ENCODE results near the gene CSF3R. TPM values are rescaled to one million over a fixed set of nuclear protein-coding genes. Genes with fewer than 3 reads are reported as not detected.

Gene CSF3R
- total and polyA plus RNA-seq, 2 donors (not counting 1 experiment from before 2014, with no cell fraction given), result 0.30 to 6.3 TPM

- H3K79me2 ChIP-seq (ENCODE audit: control insufficient read depth, insufficient read depth, low read length), result no peaks in the 10 kb centered on the region
- peaks cover 0 to 3% (median 0%) of the 10 kb centered on the region in 4 experiments for H3K27me3 ChIP-seq (replicated peaks in 1 of 4; ENCODE audit: control extremely low read depth in 1 of 4, control insufficient read depth in 3 of 4, insufficient read depth in 4 of 4, low read length in 3 of 4)
- Mint-ChIP-seq H3K4me3 (no peak overlapping the region), H3K27ac (no peak overlapping the region), H3K27me3 (no peaks in the 10 kb centered on the region), H3K9me3 (ENCODE audit: insufficient read depth) (no peaks in the 10 kb centered on the region), H3K4me1 (no peaks in the 10 kb centered on the region)
- ATAC-seq (ENCODE audit: low read depth) (no peak), DNase-seq (no peak)
- no peaks in the 10 kb centered on the region for H3K9me3 ChIP-seq (ENCODE audit: control extremely low read depth in 1 of 3, control insufficient read depth in 2 of 3, insufficient read depth in 1 of 3, low read length in 2 of 3)
- H3K4me2 ChIP-seq (replicated peaks; ENCODE audit: low read depth, low read length, poor library complexity, severe bottlenecking), result no peak overlapping the region
- no peak overlapping the region for H3K27ac ChIP-seq (ENCODE audit: low read length in 2 of 2)
- H3K36me3 ChIP-seq (replicated peaks in 1 of 2; ENCODE audit: control extremely low read depth in 1 of 2, control insufficient read depth in 1 of 2, extremely low read depth in 1 of 2, insufficient read depth in 2 of 2, low read length in 1 of 2), result no peaks in the 10 kb centered on the region
- intact Hi-C loops (cut with micrococcal nuclease), result no loop called here
- no peaks in the 10 kb centered on the region for H3K4me1 ChIP-seq (ENCODE audit: control insufficient read depth in 2 of 2, insufficient read depth in 2 of 2, low read length in 2 of 2)
- H3K9ac ChIP-seq (ENCODE audit: low read length), result no peak overlapping the region
- no peak overlapping the region for H3K4me3 ChIP-seq (ENCODE audit: control extremely low read depth in 1 of 5, extremely low read depth in 1 of 5, insufficient read depth in 1 of 5, low read depth in 2 of 5, low read length in 4 of 5)
- no CpG with 5 or more reads among the region's 3 CpGs for WGBS (ENCODE audit: insufficient coverage)
- ChIA-PET POLR2A (no interaction called here), CTCF (no interaction called here)
- H4K20me1 ChIP-seq (ENCODE audit: control insufficient read depth, insufficient read depth, low read length, poor library complexity, severe bottlenecking), result no peaks in the 10 kb centered on the region
- H2AFZ ChIP-seq (ENCODE audit: insufficient read depth, low read depth, low read length, poor library complexity, severe bottlenecking), result no peak overlapping the region
- TF ChIP-seq, protein P1, sequence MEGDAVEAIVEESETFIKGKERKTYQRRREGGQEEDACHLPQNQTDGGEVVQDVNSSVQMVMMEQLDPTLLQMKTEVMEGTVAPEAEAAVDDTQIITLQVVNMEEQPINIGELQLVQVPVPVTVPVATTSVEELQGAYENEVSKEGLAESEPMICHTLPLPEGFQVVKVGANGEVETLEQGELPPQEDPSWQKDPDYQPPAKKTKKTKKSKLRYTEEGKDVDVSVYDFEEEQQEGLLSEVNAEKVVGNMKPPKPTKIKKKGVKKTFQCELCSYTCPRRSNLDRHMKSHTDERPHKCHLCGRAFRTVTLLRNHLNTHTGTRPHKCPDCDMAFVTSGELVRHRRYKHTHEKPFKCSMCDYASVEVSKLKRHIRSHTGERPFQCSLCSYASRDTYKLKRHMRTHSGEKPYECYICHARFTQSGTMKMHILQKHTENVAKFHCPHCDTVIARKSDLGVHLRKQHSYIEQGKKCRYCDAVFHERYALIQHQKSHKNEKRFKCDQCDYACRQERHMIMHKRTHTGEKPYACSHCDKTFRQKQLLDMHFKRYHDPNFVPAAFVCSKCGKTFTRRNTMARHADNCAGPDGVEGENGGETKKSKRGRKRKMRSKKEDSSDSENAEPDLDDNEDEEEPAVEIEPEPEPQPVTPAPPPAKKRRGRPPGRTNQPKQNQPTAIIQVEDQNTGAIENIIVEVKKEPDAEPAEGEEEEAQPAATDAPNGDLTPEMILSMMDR (IDR thresholded peaks at IDR 0.05), result no peak
- no peak for TF ChIP-seq EZH2 (IDR thresholded peaks at IDR 0.05; ENCODE audit: borderline replicate concordance, insufficient read depth, low read depth, low read length, poor library complexity, severe bottlenecking)
These were observed 40.4 kb downstream of the CSF3R start for GRCh38 chr1:36442337-36442736.

DNA sequence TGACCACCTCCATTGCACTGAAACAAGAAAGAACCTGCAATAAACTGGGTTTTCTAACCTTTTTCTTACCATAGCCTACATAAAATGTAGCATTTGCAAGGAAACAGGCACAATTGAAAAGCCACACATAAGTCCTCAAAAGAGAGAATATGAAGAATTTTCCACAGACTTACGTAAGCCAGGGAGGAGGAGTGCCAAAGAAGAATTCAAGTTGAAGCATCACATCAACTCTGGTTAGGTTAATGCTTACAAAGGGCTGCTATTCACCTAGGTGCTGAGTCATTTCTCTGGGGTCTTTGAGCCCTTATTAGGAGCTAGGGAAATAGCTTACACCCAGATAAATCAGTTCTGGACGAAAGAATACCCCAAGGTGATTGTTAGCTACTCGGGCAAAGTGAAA lies 42.1 kb downstream of the CSF3R start:
- Mint-ChIP-seq H3K4me1 (no peaks in the 10 kb centered on the region), H3K9me3 (ENCODE audit: insufficient read depth) (no peaks in the 10 kb centered on the region), H3K4me3 (no peak overlapping the region), H3K27ac (no peak overlapping the region), H3K27me3 (no peaks in the 10 kb centered on the region)
- no peak overlapping the region for H3K27ac ChIP-seq (ENCODE audit: low read length in 2 of 2)
- peaks cover 0 to 3% (median 0%) of the 10 kb centered on the region in 4 experiments for H3K27me3 ChIP-seq (replicated peaks in 1 of 4; ENCODE audit: control extremely low read depth in 1 of 4, control insufficient read depth in 3 of 4, insufficient read depth in 4 of 4, low read length in 3 of 4)
- H3K36me3 ChIP-seq (replicated peaks in 1 of 2; ENCODE audit: control extremely low read depth in 1 of 2, control insufficient read depth in 1 of 2, extremely low read depth in 1 of 2, insufficient read depth in 2 of 2, low read length in 1 of 2), result no peaks in the 10 kb centered on the region
- DNase-seq, result no peak
- no peak for ATAC-seq (ENCODE audit: low read depth)
- ChIA-PET CTCF (no interaction called here), POLR2A (no interaction called here)
- H2AFZ ChIP-seq (ENCODE audit: insufficient read depth, low read depth, low read length, poor library complexity, severe bottlenecking), result no peak overlapping the region
- H3K79me2 ChIP-seq (ENCODE audit: control insufficient read depth, insufficient read depth, low read length), result no peaks in the 10 kb centered on the region
- no peaks in the 10 kb centered on the region for H3K4me1 ChIP-seq (ENCODE audit: control insufficient read depth in 2 of 2, insufficient read depth in 2 of 2, low read length in 2 of 2)
- intact Hi-C loops (cut with micrococcal nuclease), result no loop called here
- no peak for TF ChIP-seq EZH2 (IDR thresholded peaks at IDR 0.05; ENCODE audit: borderline replicate concordance, insufficient read depth, low read depth, low read length, poor library complexity, severe bottlenecking)
- TF ChIP-seq, protein P1 (IDR thresholded peaks at IDR 0.05), result no peak
- 96% methylated on average over 2 of the region's 3 CpGs for WGBS (ENCODE audit: insufficient coverage)
- no peaks in the 10 kb centered on the region for H3K9me3 ChIP-seq (ENCODE audit: control extremely low read depth in 1 of 3, control insufficient read depth in 2 of 3, insufficient read depth in 1 of 3, low read length in 2 of 3)
- H3K4me3 ChIP-seq (ENCODE audit: control extremely low read depth in 1 of 5, extremely low read depth in 1 of 5, insufficient read depth in 1 of 5, low read depth in 2 of 5, low read length in 4 of 5), result no peak overlapping the region
- no peaks in the 10 kb centered on the region for H4K20me1 ChIP-seq (ENCODE audit: control insufficient read depth, insufficient read depth, low read length, poor library complexity, severe bottlenecking)
- no peak overlapping the region for H3K4me2 ChIP-seq (replicated peaks; ENCODE audit: low read depth, low read length, poor library complexity, severe bottlenecking)
- no peak overlapping the region for H3K9ac ChIP-seq (ENCODE audit: low read length)
